K562 (cell line): ENCODE measurements around the gene TYSND1. TPM values are rescaled to one million over a fixed set of nuclear protein-coding genes. Genes with fewer than 3 reads are reported as not detected.

Experiments used
- DPF2 ChIP-seq: fragments of 450-650 bp; IDR thresholded peaks from 2 replicates; pipeline ENCODE4 v1.6.1; 2016
- EWSR1 ChIP-seq: fragments of 450-650 bp; IDR thresholded peaks from 2 replicates; pipeline ENCODE4 v1.6.1; 2018; ENCODE audit warnings: borderline replicate concordance, mild to moderate bottlenecking, low read depth, moderate library complexity; ENCODE audit not compliant: partially characterized antibody
- SLC30A9 ChIP-seq: fragments of 250-450 bp; sonication (Bioruptor Pico); IDR thresholded peaks from 2 replicates; pipeline ENCODE4 v1.8.0; 2022; ENCODE audit warnings: mild to moderate bottlenecking, moderate library complexity
- polyA plus RNA-seq, 8 experiments: library from polyadenylated mRNA; depleted of rRNA in 4 of 8; stranded (reverse) in 5 of 8; unstranded in 3 of 8; fragments of >200 nt; fragmentation: Nextera tagmentation in 2 of 8; fragmentation: Illumina TruSeq in 1 of 8; extraction: Ambion mirVana in 2 of 8; extraction: Trizol in 1 of 8; gene quantifications; 2 replicates each; pipeline versions ENCODE4 v1.2.1 to v1.2.3, GENCODE V29; 2011 to 2014; ENCODE audit warnings: inconsistent platforms in 1 of 8, missing spikeins in 1 of 8
- total RNA-seq, 7 experiments: library from RNA; depleted of rRNA in 6 of 7; stranded (reverse); fragments of >200 nt in 6 of 7; fragmentation: Illumina TruSeq in 2 of 7; extraction: Trizol in 2 of 7; gene quantifications; 2 replicates each; pipeline versions ENCODE4 v1.2.1 to v1.2.3, GENCODE V29; 2011 to 2021; ENCODE audit warnings: low replicate concordance in 1 of 7
- TF ChIP-seq, protein P1 (sequence below): fragments of 200-800 bp; sonication (Bioruptor generic); IDR thresholded peaks from 2 replicates; pipeline ENCODE4 v1.6.1; 2016; ENCODE audit warnings: missing genetic modification characterization, missing compliant biosample characterization
- TF ChIP-seq, protein P2 (sequence below): fragments of 250-450 bp; sonication (Bioruptor Pico); IDR thresholded peaks from 2 replicates; pipeline ENCODE4 v1.9.0; 2021; ENCODE audit warnings: mild to moderate bottlenecking
- TF ChIP-seq, protein P3 (sequence below): sonication (generic); formaldehyde crosslinking; IDR thresholded peaks from 2 replicates; pipeline ENCODE4 v1.8.0; 2022; ENCODE audit warnings: mild to moderate bottlenecking, missing genetic modification reagents

TYSND1 gene
- total and polyA plus RNA-seq, 9 of the 15 experiments (the other 6 are each of a cell fraction or from before 2014, with no cell fraction given): 0.60 to 2.0 (median 1.3) TPM

DNA sequence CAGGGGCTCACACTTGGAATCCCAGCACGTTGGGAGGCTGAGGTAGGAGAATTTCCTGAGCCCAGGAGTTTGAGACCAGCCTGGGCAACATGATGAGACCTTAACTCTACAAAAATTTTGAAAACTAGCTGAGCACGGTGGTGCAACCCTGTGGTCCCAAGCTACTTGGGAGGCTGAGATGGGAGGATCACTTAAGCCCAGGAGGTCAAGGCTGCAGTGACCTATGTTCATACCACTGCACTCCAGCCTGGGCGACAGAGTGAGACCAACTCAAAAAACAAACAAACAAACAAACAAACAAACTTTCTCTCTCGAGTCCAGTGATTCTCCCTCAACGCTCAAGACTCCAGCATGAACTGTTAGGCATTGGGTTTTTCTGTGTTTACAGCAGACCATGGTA lies 2.0 kb upstream of the TYSND1 start (continued):
- TF ChIP-seq EWSR1: no peak
- TF ChIP-seq DPF2: no peak
- TF ChIP-seq, protein P1, sequence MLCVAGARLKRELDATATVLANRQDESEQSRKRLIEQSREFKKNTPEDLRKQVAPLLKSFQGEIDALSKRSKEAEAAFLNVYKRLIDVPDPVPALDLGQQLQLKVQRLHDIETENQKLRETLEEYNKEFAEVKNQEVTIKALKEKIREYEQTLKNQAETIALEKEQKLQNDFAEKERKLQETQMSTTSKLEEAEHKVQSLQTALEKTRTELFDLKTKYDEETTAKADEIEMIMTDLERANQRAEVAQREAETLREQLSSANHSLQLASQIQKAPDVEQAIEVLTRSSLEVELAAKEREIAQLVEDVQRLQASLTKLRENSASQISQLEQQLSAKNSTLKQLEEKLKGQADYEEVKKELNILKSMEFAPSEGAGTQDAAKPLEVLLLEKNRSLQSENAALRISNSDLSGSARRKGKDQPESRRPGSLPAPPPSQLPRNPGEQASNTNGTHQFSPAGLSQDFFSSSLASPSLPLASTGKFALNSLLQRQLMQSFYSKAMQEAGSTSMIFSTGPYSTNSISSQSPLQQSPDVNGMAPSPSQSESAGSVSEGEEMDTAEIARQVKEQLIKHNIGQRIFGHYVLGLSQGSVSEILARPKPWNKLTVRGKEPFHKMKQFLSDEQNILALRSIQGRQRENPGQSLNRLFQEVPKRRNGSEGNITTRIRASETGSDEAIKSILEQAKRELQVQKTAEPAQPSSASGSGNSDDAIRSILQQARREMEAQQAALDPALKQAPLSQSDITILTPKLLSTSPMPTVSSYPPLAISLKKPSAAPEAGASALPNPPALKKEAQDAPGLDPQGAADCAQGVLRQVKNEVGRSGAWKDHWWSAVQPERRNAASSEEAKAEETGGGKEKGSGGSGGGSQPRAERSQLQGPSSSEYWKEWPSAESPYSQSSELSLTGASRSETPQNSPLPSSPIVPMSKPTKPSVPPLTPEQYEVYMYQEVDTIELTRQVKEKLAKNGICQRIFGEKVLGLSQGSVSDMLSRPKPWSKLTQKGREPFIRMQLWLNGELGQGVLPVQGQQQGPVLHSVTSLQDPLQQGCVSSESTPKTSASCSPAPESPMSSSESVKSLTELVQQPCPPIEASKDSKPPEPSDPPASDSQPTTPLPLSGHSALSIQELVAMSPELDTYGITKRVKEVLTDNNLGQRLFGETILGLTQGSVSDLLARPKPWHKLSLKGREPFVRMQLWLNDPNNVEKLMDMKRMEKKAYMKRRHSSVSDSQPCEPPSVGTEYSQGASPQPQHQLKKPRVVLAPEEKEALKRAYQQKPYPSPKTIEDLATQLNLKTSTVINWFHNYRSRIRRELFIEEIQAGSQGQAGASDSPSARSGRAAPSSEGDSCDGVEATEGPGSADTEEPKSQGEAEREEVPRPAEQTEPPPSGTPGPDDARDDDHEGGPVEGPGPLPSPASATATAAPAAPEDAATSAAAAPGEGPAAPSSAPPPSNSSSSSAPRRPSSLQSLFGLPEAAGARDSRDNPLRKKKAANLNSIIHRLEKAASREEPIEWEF (CRISPR knock-in tag): no peak
- TF ChIP-seq SLC30A9 (CRISPR knock-in tag): no peak
- TF ChIP-seq, protein P2, sequence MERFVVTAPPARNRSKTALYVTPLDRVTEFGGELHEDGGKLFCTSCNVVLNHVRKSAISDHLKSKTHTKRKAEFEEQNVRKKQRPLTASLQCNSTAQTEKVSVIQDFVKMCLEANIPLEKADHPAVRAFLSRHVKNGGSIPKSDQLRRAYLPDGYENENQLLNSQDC: no peak
- TF ChIP-seq, protein P3, sequence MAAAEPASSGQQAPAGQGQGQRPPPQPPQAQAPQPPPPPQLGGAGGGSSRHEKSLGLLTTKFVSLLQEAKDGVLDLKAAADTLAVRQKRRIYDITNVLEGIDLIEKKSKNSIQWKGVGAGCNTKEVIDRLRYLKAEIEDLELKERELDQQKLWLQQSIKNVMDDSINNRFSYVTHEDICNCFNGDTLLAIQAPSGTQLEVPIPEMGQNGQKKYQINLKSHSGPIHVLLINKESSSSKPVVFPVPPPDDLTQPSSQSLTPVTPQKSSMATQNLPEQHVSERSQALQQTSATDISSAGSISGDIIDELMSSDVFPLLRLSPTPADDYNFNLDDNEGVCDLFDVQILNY (CRISPR knock-in tag): no peak
